Measurements from ENCODE around the gene CORO2A. TPM values are rescaled to one million over a fixed set of nuclear protein-coding genes. Genes with fewer than 3 reads are reported as not detected.

CORO2A gene
- total and polyA plus RNA-seq, 2 of the 13 experiments (the other 11 are each of a cell fraction or from before 2014, with no cell fraction given): 14.4 to 15.3 TPM

DNA sequence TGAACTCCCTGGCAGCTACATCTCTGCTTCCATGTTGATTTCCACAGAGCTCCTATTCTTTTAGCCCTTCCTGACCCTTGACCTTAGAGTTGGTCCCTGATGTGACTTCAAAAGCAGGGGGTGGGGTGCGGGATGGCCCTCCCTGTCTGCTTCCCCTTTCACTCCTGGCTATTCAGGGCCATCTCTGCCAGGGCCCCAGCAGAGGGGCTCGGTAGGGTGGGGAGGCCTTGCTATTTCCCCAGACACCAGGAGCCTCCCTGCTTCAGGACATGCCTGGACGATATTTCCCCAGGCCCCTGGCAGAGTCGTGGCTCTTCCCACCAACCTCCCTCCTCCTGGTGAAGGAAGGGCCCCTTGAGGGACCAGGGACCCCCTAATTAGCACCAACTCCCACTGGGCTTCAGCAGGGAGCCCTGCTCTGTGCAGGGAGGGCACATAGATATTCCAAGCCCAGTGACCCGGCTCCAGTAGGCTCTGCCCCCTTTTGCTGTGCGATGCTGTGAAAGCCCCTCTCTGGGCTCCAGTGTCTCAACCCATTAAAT is 17.3 kb downstream of the CORO2A start (continued):
- TF ChIP-seq, protein P1, sequence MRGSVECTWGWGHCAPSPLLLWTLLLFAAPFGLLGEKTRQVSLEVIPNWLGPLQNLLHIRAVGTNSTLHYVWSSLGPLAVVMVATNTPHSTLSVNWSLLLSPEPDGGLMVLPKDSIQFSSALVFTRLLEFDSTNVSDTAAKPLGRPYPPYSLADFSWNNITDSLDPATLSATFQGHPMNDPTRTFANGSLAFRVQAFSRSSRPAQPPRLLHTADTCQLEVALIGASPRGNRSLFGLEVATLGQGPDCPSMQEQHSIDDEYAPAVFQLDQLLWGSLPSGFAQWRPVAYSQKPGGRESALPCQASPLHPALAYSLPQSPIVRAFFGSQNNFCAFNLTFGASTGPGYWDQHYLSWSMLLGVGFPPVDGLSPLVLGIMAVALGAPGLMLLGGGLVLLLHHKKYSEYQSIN (CRISPR knock-in tag; IDR thresholded peaks at IDR 0.05; ENCODE audit: borderline replicate concordance): no peak
- TF ChIP-seq, protein P2, sequence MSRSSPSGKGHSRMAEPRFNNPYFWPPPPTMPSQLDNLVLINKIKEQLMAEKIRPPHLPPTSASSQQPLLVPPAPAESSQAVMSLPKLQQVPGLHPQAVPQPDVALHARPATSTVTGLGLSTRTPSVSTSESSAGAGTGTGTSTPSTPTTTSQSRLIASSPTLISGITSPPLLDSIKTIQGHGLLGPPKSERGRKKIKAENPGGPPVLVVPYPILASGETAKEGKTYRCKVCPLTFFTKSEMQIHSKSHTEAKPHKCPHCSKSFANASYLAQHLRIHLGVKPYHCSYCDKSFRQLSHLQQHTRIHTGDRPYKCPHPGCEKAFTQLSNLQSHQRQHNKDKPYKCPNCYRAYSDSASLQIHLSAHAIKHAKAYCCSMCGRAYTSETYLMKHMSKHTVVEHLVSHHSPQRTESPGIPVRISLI (CRISPR knock-in tag; IDR thresholded peaks at IDR 0.05; ENCODE audit: borderline replicate concordance): no peak
- peak; percentile 50; the same call in 1 of the 2 replicates for TF ChIP-seq KDM6A (CRISPR knock-in tag; IDR thresholded peaks at IDR 0.05; ENCODE audit: low read depth)
- TF ChIP-seq, protein P3, sequence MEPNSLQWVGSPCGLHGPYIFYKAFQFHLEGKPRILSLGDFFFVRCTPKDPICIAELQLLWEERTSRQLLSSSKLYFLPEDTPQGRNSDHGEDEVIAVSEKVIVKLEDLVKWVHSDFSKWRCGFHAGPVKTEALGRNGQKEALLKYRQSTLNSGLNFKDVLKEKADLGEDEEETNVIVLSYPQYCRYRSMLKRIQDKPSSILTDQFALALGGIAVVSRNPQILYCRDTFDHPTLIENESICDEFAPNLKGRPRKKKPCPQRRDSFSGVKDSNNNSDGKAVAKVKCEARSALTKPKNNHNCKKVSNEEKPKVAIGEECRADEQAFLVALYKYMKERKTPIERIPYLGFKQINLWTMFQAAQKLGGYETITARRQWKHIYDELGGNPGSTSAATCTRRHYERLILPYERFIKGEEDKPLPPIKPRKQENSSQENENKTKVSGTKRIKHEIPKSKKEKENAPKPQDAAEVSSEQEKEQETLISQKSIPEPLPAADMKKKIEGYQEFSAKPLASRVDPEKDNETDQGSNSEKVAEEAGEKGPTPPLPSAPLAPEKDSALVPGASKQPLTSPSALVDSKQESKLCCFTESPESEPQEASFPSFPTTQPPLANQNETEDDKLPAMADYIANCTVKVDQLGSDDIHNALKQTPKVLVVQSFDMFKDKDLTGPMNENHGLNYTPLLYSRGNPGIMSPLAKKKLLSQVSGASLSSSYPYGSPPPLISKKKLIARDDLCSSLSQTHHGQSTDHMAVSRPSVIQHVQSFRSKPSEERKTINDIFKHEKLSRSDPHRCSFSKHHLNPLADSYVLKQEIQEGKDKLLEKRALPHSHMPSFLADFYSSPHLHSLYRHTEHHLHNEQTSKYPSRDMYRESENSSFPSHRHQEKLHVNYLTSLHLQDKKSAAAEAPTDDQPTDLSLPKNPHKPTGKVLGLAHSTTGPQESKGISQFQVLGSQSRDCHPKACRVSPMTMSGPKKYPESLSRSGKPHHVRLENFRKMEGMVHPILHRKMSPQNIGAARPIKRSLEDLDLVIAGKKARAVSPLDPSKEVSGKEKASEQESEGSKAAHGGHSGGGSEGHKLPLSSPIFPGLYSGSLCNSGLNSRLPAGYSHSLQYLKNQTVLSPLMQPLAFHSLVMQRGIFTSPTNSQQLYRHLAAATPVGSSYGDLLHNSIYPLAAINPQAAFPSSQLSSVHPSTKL (CRISPR knock-in tag; IDR thresholded peaks at IDR 0.05): peak; percentile 75
- TF ChIP-seq ZMYM4 (CRISPR knock-in tag; IDR thresholded peaks at IDR 0.05): 0 out of 2 replicates have a peak, but pooled peaks have one; percentile 16
- TF ChIP-seq FIP1L1 (IDR thresholded peaks at IDR 0.05; ENCODE audit: borderline replicate concordance, insufficient read depth, low read depth, low read length): no peak
- no peak for TF ChIP-seq NFE2 (CRISPR knock-in tag; IDR thresholded peaks at IDR 0.05)
- TF ChIP-seq MAFG (CRISPR knock-in tag; IDR thresholded peaks at IDR 0.05): no peak
- peak; percentile 96 for TF ChIP-seq PATZ1 (CRISPR knock-in tag; IDR thresholded peaks at IDR 0.05)
- TF ChIP-seq RCOR2 (CRISPR knock-in tag; IDR thresholded peaks at IDR 0.05): peak; percentile 57; the same call in 1 of the 2 replicates
- no peak for TF ChIP-seq ZNF841 (CRISPR knock-in tag; IDR thresholded peaks at IDR 0.05; ENCODE audit: borderline replicate concordance)
- TF ChIP-seq MED1 (CRISPR knock-in tag; IDR thresholded peaks at IDR 0.05): peak; percentile 26; the same call in 1 of the 2 replicates
- TF ChIP-seq, protein P4, sequence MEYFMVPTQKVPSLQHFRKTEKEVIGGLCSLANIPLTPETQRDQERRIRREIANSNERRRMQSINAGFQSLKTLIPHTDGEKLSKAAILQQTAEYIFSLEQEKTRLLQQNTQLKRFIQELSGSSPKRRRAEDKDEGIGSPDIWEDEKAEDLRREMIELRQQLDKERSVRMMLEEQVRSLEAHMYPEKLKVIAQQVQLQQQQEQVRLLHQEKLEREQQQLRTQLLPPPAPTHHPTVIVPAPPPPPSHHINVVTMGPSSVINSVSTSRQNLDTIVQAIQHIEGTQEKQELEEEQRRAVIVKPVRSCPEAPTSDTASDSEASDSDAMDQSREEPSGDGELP (IDR thresholded peaks at IDR 0.05; ENCODE audit: borderline replicate concordance, low read depth): peak; percentile 33; the same call in 1 of the 2 replicates
- TF ChIP-seq NFE2L1 (CRISPR knock-in tag; IDR thresholded peaks at IDR 0.05; ENCODE audit: borderline replicate concordance): no peak
- TF ChIP-seq TBX2 (CRISPR knock-in tag; IDR thresholded peaks at IDR 0.05; ENCODE audit: borderline replicate concordance): 0 out of 2 replicates have a peak, but pooled peaks have one; percentile 31
- TF ChIP-seq ZBTB7B (CRISPR knock-in tag; IDR thresholded peaks at IDR 0.05): peak; percentile 92
- peak; percentile 85; the same call in 1 of the 2 replicates for TF ChIP-seq ZNF768 (CRISPR knock-in tag; IDR thresholded peaks at IDR 0.05)

Measured in HepG2 (cell line).